NB4 (cell line): ENCODE measurements around the gene TIPARP.

ENCODE experiments used
- CTCF ChIP-seq: IDR thresholded peaks from one replicate; pipeline ENCODE4 v1.5.1; 2012; ENCODE audit warnings: low read depth, low read length
- MAX ChIP-seq: IDR thresholded peaks from 2 replicates; pipeline ENCODE4 v1.6.1; 2011; ENCODE audit warnings: low read depth, low read length
- MYC ChIP-seq: IDR thresholded peaks from 2 replicates; pipeline ENCODE4 v1.6.1; 2011; ENCODE audit warnings: low read depth, low read length

DNA sequence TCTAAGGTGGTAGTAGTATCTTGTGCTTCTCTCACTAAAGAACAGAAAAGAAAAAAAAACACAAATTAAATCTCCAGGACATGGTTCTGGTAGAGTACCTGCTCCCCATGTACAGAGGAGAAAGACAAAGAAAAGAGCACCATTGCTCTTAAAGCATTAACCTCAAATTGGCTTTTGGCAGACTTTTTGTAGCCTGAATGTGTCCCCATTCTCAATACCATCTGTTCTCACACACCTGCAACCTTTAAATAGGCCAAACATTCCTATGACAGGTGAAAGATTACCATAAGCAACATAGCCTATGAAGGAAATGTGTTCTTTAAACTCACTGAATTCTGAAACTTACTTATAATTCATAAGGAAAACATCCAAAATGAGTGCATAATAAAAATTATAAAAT is 68.0 kb downstream of the TIPARP start:
- TF ChIP-seq CTCF (no peak), MAX (no peak), MYC (no peak)
